B cell (primary cell): Measurements from ENCODE around the gene TSC2. TPM values are rescaled to one million over a fixed set of nuclear protein-coding genes. Genes with fewer than 3 reads are reported as not detected.
"Not testable (repeated sequence)": the region's sequence is repeated elsewhere in the genome, so short reads cannot be mapped to it uniquely, and the experiment has no call there.

Experiments
- ATAC-seq: fragments of 200-7000 bp; cut with Tn5 transposase; one replicate; pipeline ENCODE4 v1.10.0; 2021; ENCODE audit warnings: low read depth, mild to moderate bottlenecking, moderate number of reproducible peaks, moderate library complexity
- CTCF ChIA-PET: fragments of 350-600 bp; sonication (Branson Sonifier 250); formaldehyde crosslinking; loops from one replicate; lab custom pipeline; 2021; ENCODE audit warnings: antibody characterized with exemption, inconsistent platforms; lab: Charles Lee
- POLR2A ChIA-PET: fragments of 350-600 bp; sonication (Branson Sonifier 250); formaldehyde crosslinking; loops from one replicate; lab custom pipeline; 2021; ENCODE audit warnings: antibody characterized with exemption; lab: Charles Lee
- DNase-seq: peaks from one replicate; pipeline ENCODE4 v3.0.0; 2013
- H2AFZ ChIP-seq: 2 replicates; pipeline ENCODE4 v1.6.1; 2012; ENCODE audit warnings: mild to moderate bottlenecking, low read depth, low read length; ENCODE audit not compliant: insufficient read depth, poor library complexity, severe bottlenecking
- H3K27ac ChIP-seq, 2 donors: 1 replicate in 1 of 2; 2 replicates in 1 of 2; pipeline ENCODE4 v1.5.1; 2012 to 2013; ENCODE audit warnings: low read length in 2 of 2, mild to moderate bottlenecking in 2 of 2, moderate library complexity in 1 of 2
- H3K27me3 ChIP-seq, 4 experiments: fragments of 200-600 bp in 1 of 4; sonication (generic) in 1 of 4; replicated peaks in 1 of 4; 1 replicate in 2 of 4; 2 replicates in 2 of 4; pipeline versions ENCODE4 v1.6.1 to v1.7.0; 2013 to 2016; ENCODE audit warnings: low read length in 3 of 4, mild to moderate bottlenecking in 2 of 4, mixed read lengths in 1 of 4, moderate library complexity in 1 of 4; ENCODE audit not compliant: insufficient read depth in 4 of 4, control insufficient read depth in 3 of 4; ENCODE audit errors: control extremely low read depth in 1 of 4
- H3K36me3 ChIP-seq, 2 experiments: replicated peaks in 1 of 2; 1 replicate in 1 of 2; 2 replicates in 1 of 2; pipeline versions ENCODE4 v1.6.1 to v1.7.1; 2013; ENCODE audit warnings: low read length in 1 of 2; ENCODE audit not compliant: insufficient read depth in 2 of 2, control insufficient read depth in 1 of 2; ENCODE audit errors: control extremely low read depth in 1 of 2, extremely low read depth in 1 of 2
- H3K4me1 ChIP-seq, 2 donors: fragments of 200-600 bp in 1 of 2; sonication (generic) in 1 of 2; 1 replicate in 1 of 2; 2 replicates in 1 of 2; pipeline versions ENCODE4 v1.5.1 to v1.6.1; 2013 to 2017; ENCODE audit warnings: low read length in 2 of 2; ENCODE audit not compliant: control insufficient read depth in 2 of 2, insufficient read depth in 2 of 2
- H3K4me2 ChIP-seq: replicated peaks from 2 replicates; pipeline ENCODE3; 2012; ENCODE audit warnings: mild to moderate bottlenecking, low read depth, low read length; ENCODE audit not compliant: poor library complexity, severe bottlenecking
- H3K4me3 ChIP-seq, 5 experiments: fragments of 200-600 bp in 1 of 5; sonication (generic) in 1 of 5; 1 replicate in 3 of 5; 2 replicates in 2 of 5; pipeline versions ENCODE4 v1.5.1 to v1.7.0; 2011 to 2016; ENCODE audit warnings: low read length in 4 of 5, mild to moderate bottlenecking in 4 of 5, low read depth in 2 of 5, control low read depth in 1 of 5, moderate library complexity in 1 of 5; ENCODE audit not compliant: insufficient read depth in 1 of 5; ENCODE audit errors: control extremely low read depth in 1 of 5, extremely low read depth in 1 of 5
- H3K79me2 ChIP-seq: fragments of 200-600 bp; sonication (generic); one replicate; pipeline ENCODE4 v1.6.0; 2016; ENCODE audit warnings: low read length; ENCODE audit not compliant: control insufficient read depth, insufficient read depth
- H3K9ac ChIP-seq: fragments of 200-600 bp; sonication (generic); 2 replicates; pipeline ENCODE4 v1.6.1; 2017; ENCODE audit warnings: mild to moderate bottlenecking, low read length, moderate library complexity
- H3K9me3 ChIP-seq, 3 donors: one replicate each; pipeline versions ENCODE4 v1.6.1 to v1.7.1; 2013; ENCODE audit warnings: low read length in 2 of 3; ENCODE audit not compliant: control insufficient read depth in 2 of 3, insufficient read depth in 1 of 3; ENCODE audit errors: control extremely low read depth in 1 of 3
- H4K20me1 ChIP-seq: 2 replicates; pipeline ENCODE4 v1.6.0; 2012; ENCODE audit warnings: mild to moderate bottlenecking, low read length; ENCODE audit not compliant: insufficient read depth, control insufficient read depth, poor library complexity, severe bottlenecking
- H3K27ac Mint-ChIP-seq: one replicate; pipeline ENCODE4 v1.8.0; 2021; ENCODE audit warnings: mixed read lengths
- H3K27me3 Mint-ChIP-seq: one replicate; pipeline ENCODE4 v1.8.0; 2021; ENCODE audit warnings: mixed read lengths
- H3K4me1 Mint-ChIP-seq: one replicate; pipeline ENCODE4 v1.8.0; 2021; ENCODE audit warnings: mixed read lengths
- H3K4me3 Mint-ChIP-seq: one replicate; pipeline ENCODE4 v1.8.0; 2021; ENCODE audit warnings: mixed read lengths
- H3K9me3 Mint-ChIP-seq: one replicate; pipeline ENCODE4 v1.8.0; 2022; ENCODE audit warnings: mixed read lengths; ENCODE audit not compliant: insufficient read depth
- EZH2 ChIP-seq: IDR thresholded peaks from 2 replicates; pipeline ENCODE4 v1.6.1; 2012; ENCODE audit warnings: borderline replicate concordance, low read depth, mild to moderate bottlenecking, moderate library complexity, low read length; ENCODE audit not compliant: insufficient read depth, poor library complexity, severe bottlenecking
- WGBS: methylation state at CpG from one replicate; pipeline ENCODE4 v1.1.5; 2013; ENCODE audit warnings: missing lambda C conversion rate; ENCODE audit not compliant: insufficient coverage; 5-methylcytosine and 5-hydroxymethylcytosine counted together
- intact Hi-C: fragments of 100-400 bp; cut with micrococcal nuclease; formaldehyde crosslinking; loops from one replicate; pipeline ENCODE4 v1.10.0; 2022
- polyA plus RNA-seq: library from polyadenylated mRNA; depleted of rRNA; stranded (reverse); fragments of >200 nt; gene quantifications from 2 replicates; pipeline ENCODE4 v1.2.3, GENCODE V29; 2012
- total RNA-seq, 2 donors: library from RNA; stranded (reverse); fragments of 120-200 nt in 1 of 2; gene quantifications; 1 replicate in 1 of 2; 2 replicates in 1 of 2; pipeline versions ENCODE4 v1.2.3 to v1.2.4, GENCODE V29; 2013 to 2022
- TF ChIP-seq, protein P1 (sequence below): fragments of 200-600 bp; IDR thresholded peaks from one replicate; pipeline ENCODE4 v1.8.0; 2022; ENCODE audit warnings: antibody characterized with exemption, mild to moderate bottlenecking

The TSC2 gene
- total and polyA plus RNA-seq, 2 donors (not counting 1 experiment from before 2014, with no cell fraction given) = 128 to 194 TPM

DNA sequence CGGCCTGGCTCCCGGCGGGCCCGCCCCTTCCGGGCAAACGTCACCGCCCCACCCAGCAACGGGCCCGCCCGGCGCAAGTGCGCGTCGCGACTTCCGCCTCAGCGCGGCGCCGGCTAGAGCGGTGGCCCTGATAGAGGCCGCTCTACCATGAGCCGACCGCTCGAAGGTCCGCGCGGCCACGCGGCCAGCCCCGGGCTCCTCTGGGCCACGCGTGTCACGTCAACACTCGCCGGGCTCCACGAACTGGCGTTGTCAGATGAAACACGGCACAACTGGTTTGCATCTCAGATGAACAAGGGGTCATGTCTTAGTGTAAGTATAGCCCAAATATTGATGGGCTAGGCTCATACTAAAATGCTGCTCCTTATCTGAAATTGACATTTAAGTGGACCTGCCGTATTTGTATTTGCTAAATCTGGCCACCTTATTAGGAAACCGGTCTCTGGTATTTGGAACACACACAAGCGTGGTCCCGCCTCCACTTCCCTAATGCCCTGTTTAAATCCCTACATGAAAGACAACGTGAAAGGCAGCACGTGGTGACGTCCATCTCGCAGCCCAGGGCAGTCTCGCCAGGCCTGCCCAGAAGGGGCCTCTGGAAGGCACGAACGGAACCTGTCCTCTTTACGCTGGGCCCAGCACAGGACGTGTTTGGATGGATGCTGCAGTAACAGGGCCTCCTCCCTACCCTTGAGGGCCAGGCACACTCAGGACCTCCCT lies 37.8 kb upstream of the TSC2 start, which contains the start of gene ZNF598:
Gene ZNF598, minus strand, starts transcription at position 31 of the 720 bp plus-strand sequence.
- no peaks in the 10 kb centered on the region for H3K27me3 Mint-ChIP-seq
- ATAC-seq (peak; percentile 97), DNase-seq (peak; percentile 90)
- peaks cover 51% of the 10 kb centered on the region for H3K79me2 ChIP-seq
- ChIA-PET POLR2A (interaction anchor here (1.4 kb wide), 1 partner anchor 45 kb away, joined by 3 read pairs; the partner anchor contains the start of gene RPS2), CTCF (no interaction called here)
- peaks cover 38% of the 10 kb centered on the region for H3K4me1 Mint-ChIP-seq
- intact Hi-C loops = loop anchor here (1.0 to 2.0 kb wide), 7 partner anchors 13 to 145 kb away; partner anchors contain the start of genes GFER, NDUFB10, NTHL1 and RPS2
- H3K27me3 ChIP-seq = no peaks in the 10 kb centered on the region
- 6% methylated on average over 52 of the region's 52 CpGs for WGBS
- H3K4me3 ChIP-seq = peak within 1 kb of the TSS; percentile 61 to 87 (median 77)
- H3K9me3 Mint-ChIP-seq = no peaks in the 10 kb centered on the region
- peak within 1 kb of the TSS; percentile 80 for H2AFZ ChIP-seq
- TF ChIP-seq EZH2 = no peak
- TF ChIP-seq, protein P1, sequence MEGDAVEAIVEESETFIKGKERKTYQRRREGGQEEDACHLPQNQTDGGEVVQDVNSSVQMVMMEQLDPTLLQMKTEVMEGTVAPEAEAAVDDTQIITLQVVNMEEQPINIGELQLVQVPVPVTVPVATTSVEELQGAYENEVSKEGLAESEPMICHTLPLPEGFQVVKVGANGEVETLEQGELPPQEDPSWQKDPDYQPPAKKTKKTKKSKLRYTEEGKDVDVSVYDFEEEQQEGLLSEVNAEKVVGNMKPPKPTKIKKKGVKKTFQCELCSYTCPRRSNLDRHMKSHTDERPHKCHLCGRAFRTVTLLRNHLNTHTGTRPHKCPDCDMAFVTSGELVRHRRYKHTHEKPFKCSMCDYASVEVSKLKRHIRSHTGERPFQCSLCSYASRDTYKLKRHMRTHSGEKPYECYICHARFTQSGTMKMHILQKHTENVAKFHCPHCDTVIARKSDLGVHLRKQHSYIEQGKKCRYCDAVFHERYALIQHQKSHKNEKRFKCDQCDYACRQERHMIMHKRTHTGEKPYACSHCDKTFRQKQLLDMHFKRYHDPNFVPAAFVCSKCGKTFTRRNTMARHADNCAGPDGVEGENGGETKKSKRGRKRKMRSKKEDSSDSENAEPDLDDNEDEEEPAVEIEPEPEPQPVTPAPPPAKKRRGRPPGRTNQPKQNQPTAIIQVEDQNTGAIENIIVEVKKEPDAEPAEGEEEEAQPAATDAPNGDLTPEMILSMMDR = no peak
- H3K27ac Mint-ChIP-seq = peak within 1 kb of the TSS; percentile 95
- H3K9ac ChIP-seq = peak within 1 kb of the TSS; percentile 82
- peak within 1 kb of the TSS; percentile 95 for H3K4me3 Mint-ChIP-seq
- H3K9me3 ChIP-seq = no peaks in the 10 kb centered on the region
- peak within 1 kb of the TSS; percentile 87 to 95 for H3K27ac ChIP-seq
- H3K4me1 ChIP-seq = peaks cover 35 to 44% of the 10 kb centered on the region in 2 donors
- H3K4me2 ChIP-seq = peak within 1 kb of the TSS; percentile 77
- H3K36me3 ChIP-seq = peaks cover 0 to 6% of the 10 kb centered on the region in 2 experiments
- peaks cover 43% of the 10 kb centered on the region for H4K20me1 ChIP-seq

DNA sequence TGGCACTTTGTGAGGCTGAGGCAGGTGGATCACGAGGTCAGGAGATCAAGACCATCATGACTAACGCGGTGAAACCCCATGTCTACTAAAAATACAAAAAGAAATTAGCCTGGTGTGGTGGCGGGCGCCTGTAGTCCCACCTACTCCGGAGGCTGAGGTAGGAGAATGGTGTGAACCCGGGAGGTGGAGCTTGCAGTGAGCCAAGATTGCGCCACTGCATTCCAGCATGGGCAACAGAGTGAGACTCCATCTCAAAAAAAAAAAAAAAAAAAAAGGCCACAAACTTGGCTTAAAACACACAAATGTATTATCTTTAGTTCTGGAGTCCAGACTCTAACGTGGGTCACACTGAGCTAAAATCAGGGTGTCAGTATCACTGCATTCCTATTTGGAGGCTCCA lies 36.1 kb upstream of the TSC2 start:
- Histone ChIP-seq H3K4me1 (peaks cover 30 to 34% of the 10 kb centered on the region in 2 donors), H3K79me2 (peaks cover 33% of the 10 kb centered on the region), H4K20me1 (peaks cover 25% of the 10 kb centered on the region)
- H3K4me3 Mint-ChIP-seq, DNase-seq, H2AFZ ChIP-seq, H3K4me2 ChIP-seq, H3K27me3 ChIP-seq, H3K27me3 Mint-ChIP-seq, H3K27ac Mint-ChIP-seq, H3K9me3 ChIP-seq, intact Hi-C loops, H3K36me3 ChIP-seq, H3K9me3 Mint-ChIP-seq, ATAC-seq, H3K9ac ChIP-seq, H3K4me3 ChIP-seq, H3K27ac ChIP-seq: not testable (repeated sequence)
- peaks cover 27% of the 10 kb centered on the region for H3K4me1 Mint-ChIP-seq
- ChIA-PET CTCF (interaction anchor here (0.6 to 2.8 kb wide), 4 partner anchors 7 to 129 kb away, joined by 3 to 10 read pairs (median 5); no protein-coding TSS in a partner anchor), POLR2A (interaction anchor here (0.7 kb wide), 1 partner anchor 9 kb away, joined by 5 read pairs; no protein-coding TSS in a partner anchor)
- 78% methylated on average over 5 of the region's 9 CpGs for WGBS
